Embryonic facial prominence (tissue), 1 donor: ENCODE results near the gene SULT1E1.
"Not testable (repeated sequence)": the region's sequence is repeated elsewhere in the genome, so short reads cannot be mapped to it uniquely, and the experiment has no call there.

Experiments used
- DNase-seq: peaks from one replicate; pipeline ENCODE4 v3.0.0-alpha.2; 2016; ENCODE audit errors: extremely low spot score

SULT1E1 gene

GRCh38 chr4:69843932-69844331 is 16.0 kb downstream of the SULT1E1 start:
- DNase-seq: no peak

GRCh38 chr4:69843301-69843700 is 16.6 kb downstream of the SULT1E1 start:
- DNase-seq: no peak

DNA sequence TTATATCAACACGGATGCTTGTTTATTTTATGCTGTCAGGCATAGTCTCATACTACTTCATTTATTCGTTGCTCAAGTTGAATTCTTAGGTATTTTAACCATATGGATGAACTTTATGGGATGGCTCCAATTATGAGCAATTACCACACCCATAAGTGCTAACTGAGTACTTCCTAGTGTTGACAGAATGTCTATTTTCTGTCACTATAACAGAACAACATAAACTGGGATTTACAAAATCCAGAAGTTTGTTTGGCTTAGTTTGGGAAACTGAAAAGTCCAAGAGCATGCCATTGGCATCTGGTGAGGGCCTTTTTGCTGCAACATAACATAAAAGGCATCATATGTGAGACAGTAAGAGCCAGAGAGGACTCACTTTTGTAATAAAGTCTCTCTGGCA is 21.0 kb downstream of the SULT1E1 start:
- DNase-seq: no peak

DNA sequence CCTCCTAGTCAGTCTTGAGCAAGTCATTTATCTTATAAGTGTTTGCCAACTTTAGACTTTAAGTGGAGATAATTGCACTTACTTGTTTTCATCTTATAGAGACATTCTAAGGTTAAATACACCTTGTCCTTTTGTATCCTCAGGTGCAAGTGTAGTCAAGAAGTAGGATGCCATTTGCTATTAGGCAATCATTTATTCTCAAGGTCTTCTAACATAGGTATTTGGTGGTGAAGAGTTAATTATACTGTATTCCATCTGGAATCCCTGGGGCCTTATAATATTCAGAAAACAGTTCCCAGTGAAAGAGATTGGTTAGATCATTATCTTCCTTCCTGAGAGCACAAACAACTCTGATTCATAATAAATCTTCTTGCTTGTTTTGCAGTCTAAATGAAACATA is 23.7 kb downstream of the SULT1E1 start:
- no peak for DNase-seq

GRCh38 chr4:69835766-69836165 is 24.2 kb downstream of the SULT1E1 start:
- DNase-seq: no peak

- no peak for DNase-seq
Observed at GRCh38 chr4:69833251-69833650, 26.7 kb downstream of the SULT1E1 start.

GRCh38 chr4:69832326-69833030 is 27.5 kb downstream of the SULT1E1 start:
- no peak for DNase-seq

DNA sequence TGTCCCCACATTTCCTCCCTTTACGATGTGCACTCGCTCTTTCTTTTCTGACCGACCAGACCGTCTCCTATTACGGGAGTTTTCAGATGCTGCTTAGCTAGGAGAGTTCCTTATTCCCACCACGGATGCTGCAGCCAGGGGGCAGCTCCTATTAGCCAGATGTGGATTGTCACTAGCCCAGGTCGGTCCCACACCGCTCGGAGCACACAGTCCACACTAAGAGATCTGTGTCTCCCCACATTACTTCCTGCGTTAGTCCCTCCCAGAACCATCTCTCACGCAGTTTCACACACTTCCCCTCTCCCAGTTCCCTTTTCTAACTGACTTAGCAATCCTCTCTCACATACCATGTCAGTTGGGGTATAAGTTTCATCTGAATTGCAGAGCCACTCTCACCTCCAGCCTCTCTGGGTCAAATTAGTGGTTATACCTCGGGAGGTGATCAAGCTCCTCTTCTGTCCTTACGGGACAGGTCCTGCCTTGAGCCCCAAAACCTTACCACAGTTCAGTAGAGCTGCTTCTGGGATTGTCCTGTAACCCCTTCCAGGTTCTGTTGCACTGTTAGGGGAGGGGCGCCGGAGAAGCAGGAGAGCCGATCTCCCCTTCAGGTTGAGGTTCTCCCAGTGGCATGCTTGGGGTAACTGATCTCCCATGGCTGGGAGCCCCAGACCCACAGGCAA is 28.2 kb downstream of the SULT1E1 start:
- DNase-seq: no peak

GRCh38 chr4:69831270-69831627 is 28.7 kb downstream of the SULT1E1 start:
- no peak for DNase-seq

- DNase-seq: no peak
Observed at GRCh38 chr4:69830560-69831269, 29.2 kb downstream of the SULT1E1 start.

DNA sequence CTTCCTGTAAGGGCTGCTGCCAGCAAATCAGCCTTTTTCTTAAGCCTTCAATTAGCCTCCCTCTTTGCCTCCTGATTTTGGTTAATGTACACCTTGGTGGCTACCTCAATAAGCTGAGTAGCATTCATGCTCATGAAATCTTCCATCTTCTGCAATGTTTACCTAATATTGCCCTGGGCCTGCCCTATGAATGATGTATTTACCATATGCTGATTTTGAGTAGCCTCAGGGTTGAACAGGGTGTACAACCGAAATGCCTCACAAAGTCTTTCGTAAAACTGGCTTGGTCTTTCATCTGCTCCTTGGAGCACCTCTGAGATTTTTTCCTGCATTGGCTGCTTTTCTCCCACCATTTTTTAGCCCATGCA is 29.8 kb downstream of the SULT1E1 start:
- DNase-seq: no peak

GRCh38 chr4:69829678-69830077 is 30.3 kb downstream of the SULT1E1 start:
- DNase-seq: no peak

DNA sequence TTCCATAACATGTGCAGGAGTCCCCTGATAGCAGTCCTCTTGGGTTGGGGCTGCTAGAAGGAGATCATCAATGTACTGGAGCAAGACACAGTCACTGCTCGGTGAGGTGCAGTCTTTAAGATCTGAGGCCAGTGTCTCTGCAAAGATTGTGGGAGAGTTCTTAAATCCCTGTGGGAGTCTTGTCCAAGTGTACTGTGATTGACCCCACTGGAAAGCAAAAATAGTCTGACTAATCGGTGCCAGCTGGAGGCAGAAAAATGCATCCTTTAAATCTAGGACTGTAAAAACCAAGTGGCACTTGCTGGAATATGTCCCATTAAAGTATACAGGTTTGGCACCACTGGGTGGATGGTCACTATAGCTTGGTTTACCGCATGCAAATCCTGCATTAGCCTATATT is 31.1 kb downstream of the SULT1E1 start:
- DNase-seq: no peak

GRCh38 chr4:69825056-69825455 is 34.9 kb downstream of the SULT1E1 start:
- not testable (repeated sequence) for DNase-seq

DNA sequence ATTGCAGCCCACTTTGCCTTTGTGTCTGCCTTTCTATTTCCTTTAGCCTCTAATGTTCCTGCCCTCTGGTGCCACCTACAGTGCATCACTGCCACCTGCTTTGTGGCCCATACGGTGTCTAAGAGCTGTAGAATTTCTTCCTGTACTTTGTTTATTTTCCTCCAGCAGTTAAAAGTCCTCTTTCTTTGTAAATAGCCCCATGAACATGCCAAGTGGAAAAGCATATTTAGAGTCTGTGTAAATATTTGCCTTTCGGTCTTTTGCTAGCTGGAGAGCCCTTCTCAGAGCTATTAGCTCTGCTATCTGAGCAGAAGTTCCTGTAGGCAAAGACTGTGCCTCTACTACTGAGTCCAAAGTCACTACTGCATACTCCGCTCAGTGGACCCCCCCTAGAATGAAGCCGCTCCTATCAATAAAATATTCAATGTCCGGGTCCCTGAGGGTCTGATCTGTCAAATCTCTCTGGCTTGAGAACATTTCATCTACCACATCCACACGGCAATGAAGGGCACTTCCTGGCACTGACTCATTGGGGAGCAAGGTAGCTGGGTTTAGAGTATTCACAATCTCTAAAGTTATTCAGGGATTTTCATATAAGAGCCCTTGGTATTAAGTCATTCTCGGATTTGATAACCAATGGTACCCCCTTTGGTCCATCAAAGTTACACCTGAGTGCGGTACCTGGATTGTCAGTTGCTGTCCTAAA is 36.3 kb downstream of the SULT1E1 start:
- DNase-seq: no peak

DNA sequence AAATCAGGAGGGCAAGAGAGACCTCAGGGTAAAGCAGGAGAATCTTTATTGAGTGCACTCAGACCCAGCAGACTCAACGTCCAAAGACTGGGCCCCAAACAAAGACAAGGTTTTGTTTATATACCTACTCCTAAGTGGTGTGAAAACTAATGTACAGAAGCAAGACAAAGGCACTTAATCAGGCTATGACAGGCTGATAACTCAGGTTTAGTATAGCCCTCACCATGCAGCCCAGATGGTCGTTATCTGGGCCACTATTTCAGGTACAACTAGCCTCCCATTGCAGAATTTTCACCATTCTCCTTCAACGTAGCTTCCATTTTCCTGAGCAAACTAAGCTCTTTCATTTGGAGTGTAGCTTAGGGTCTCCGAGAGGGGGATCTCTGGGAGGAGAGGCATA is 36.9 kb downstream of the SULT1E1 start:
- DNase-seq: no peak

GRCh38 chr4:69822198-69822597 is 37.7 kb downstream of the SULT1E1 start:
- no peak for DNase-seq

DNA sequence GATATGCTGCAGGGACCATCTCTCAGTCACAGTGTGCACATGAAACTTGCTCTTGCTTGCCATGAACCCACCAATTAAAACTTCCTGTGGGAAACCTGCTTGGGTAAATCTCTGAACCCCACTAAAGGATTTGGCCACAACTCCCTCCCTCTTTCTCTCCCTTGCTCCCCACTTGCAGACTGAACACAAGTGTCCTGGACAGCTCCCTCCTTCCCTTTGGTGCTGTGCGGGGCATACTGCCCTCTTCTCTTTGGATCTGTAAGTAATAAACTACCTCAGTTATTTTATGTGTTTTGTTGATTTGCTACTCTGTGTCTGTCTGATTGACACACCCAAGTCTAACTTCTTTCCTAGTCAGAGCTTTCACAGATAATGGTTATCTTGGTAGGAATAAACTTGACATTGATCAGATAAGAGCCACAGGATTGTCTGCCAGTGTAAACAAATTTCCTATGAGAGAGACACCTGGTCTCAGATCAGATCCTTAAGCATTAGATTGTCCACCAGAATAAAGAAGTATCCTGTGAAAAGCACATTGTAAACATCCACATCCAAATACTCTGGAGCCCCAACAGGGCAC is 41.8 kb downstream of the SULT1E1 start:
- no peak for DNase-seq

DNA sequence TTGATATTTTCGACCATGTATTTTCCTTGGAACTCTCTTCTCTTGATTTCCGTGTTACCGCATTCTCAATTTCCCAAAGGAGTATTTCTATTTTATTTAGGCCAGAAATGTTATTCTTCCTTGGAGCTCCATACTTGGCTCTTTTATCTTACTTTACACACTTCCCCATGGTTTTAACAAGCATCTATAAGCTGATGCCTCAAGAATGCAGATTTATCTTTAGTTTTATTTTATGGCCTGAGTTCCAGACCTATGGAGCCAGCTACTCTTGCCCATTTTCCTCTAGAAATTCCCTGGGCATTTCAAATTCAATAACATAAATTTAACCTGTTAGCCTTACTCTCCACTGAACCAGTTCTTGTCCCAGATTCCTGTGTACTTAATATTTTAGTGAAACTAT is 43.7 kb downstream of the SULT1E1 start:
- peak; percentile 16 for DNase-seq

DNA sequence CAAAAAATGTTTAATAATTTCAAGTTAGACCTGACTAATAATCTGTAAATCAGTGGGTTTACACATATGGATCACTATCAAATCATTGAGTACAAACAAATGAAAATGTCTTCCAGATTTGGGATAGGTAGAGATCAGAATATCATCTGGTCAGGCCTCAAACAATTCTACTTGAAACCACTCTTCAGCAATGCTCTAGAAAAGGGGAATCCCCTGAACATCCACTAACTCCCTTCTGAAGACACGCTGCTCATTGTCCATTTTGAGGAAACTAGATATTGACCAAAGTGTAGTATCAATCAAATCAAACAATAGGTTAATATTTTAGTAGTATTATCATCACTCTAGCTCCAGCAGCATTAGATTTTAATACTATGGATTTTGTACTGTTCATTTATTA is 46.3 kb downstream of the SULT1E1 start:
- DNase-seq: no peak

GRCh38 chr4:69811166-69811565 is 48.8 kb downstream of the SULT1E1 start:
- no peak for DNase-seq

DNA sequence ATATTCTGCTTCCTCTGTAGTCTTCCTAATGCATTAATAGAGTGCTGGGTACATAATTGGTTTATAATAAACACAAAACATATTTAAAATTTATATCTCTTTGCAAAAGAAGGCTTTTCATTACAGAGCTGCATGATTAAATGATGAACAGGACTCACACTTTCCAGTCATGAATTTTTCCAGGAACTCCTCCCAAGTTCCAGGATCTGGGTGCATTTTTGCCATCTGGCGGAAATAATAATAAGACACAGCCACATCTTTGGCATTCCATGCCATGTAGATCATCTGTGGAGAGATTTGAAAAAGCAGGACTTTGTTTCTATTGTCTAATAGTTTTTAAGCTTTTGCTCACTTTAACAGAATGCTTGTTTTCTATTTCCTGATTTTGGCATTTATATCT is 59.3 kb downstream of the SULT1E1 start:
- DNase-seq: no peak
